ENCODE measurements around the gene PRKG1. TPM values are rescaled to one million over a fixed set of nuclear protein-coding genes. Genes with fewer than 3 reads are reported as not detected.

Gene PRKG1
- total RNA-seq, 4 donors from 2014 or later: 24.0 to 89.1 (median 45.7) TPM

DNA sequence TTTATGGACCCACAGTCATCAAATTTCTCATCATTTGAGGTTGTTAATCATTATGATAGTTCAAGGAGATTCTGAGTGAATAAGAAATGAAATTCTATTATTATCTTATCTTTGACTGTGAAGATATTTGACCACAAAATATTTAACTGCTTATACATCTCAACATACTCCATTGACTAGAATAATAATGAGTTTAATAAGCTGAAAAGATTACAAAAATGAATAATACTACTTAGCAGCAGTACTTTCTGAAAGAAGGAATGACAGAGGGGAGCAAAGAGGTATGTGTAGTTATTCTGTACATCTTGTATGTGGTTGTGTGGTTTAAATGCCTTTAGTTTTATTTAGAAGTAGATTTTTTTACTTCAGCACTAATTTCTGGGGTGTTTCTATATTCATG, 214.2 kb downstream of the PRKG1 start:
- TF ChIP-seq, protein P1, sequence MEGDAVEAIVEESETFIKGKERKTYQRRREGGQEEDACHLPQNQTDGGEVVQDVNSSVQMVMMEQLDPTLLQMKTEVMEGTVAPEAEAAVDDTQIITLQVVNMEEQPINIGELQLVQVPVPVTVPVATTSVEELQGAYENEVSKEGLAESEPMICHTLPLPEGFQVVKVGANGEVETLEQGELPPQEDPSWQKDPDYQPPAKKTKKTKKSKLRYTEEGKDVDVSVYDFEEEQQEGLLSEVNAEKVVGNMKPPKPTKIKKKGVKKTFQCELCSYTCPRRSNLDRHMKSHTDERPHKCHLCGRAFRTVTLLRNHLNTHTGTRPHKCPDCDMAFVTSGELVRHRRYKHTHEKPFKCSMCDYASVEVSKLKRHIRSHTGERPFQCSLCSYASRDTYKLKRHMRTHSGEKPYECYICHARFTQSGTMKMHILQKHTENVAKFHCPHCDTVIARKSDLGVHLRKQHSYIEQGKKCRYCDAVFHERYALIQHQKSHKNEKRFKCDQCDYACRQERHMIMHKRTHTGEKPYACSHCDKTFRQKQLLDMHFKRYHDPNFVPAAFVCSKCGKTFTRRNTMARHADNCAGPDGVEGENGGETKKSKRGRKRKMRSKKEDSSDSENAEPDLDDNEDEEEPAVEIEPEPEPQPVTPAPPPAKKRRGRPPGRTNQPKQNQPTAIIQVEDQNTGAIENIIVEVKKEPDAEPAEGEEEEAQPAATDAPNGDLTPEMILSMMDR (IDR thresholded peaks at IDR 0.05): no peak
- TF ChIP-seq POLR2A (IDR thresholded peaks at IDR 0.05): no peak
- DNase-seq: no peak
- Histone ChIP-seq H3K4me3 (no peak overlapping the region), H3K27me3 (no peaks in the 10 kb centered on the region), H3K9me3 (no peaks in the 10 kb centered on the region), H3K27ac (no peak overlapping the region), H3K36me3 (no peaks in the 10 kb centered on the region), H3K4me1 (no peaks in the 10 kb centered on the region)

DNA sequence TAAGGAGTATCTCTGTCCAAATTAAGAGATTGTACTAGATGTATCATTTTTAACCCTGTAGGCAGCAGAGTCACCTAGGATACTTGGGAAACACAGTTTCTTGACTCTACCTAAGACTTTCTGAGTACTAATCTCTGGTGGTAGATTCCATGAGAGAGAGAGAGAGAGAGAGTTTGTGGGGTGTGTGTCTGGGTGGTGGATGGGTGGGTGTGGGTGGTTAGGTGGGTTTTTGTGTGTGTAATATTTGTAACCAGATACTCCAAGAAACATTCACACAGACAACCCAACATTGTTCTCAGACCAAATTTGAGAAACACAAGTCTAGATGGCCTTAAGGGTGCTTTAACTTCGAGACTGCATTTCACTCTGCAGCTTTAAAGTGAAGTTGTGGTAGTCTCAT, 215.2 kb downstream of the PRKG1 start:
- DNase-seq: no peak
- H3K9me3 ChIP-seq: no peaks in the 10 kb centered on the region
- TF ChIP-seq, protein P1 (IDR thresholded peaks at IDR 0.05): no peak
- no peak for TF ChIP-seq POLR2A (IDR thresholded peaks at IDR 0.05)

DNA sequence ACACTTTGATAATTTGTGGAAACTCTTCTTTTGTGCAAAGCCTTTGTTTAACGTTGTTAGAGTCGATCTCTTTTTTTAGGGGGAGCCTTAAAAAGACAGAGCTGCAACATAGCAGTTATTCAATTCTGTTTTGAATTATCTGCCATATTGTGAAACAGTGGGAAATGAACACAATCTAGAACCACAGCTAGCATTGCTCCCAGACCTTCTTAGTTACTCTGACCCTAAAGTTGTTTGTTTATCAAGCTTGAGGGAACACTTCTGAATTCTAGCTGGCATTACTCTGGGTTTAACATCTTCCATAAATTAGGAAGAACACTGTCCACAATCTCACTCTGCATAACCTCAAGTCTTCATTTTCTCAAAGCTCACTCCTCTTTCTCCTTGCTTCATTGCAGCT, 217.7 kb downstream of the PRKG1 start:
- Histone ChIP-seq H3K4me3 (no peak overlapping the region), H3K4me1 (no peaks in the 10 kb centered on the region), H3K9me3 (no peaks in the 10 kb centered on the region), H3K36me3 (no peaks in the 10 kb centered on the region), H3K27me3 (no peaks in the 10 kb centered on the region), H3K27ac (no peak overlapping the region)
- no peak for DNase-seq
- no peak for TF ChIP-seq POLR2A (IDR thresholded peaks at IDR 0.05)
- TF ChIP-seq, protein P1 (IDR thresholded peaks at IDR 0.05): no peak

More for the DNA sequence above, 215.2 kb downstream of the PRKG1 start:
- Histone ChIP-seq H3K36me3 (no peaks in the 10 kb centered on the region), H3K4me3 (no peak overlapping the region), H3K27me3 (no peaks in the 10 kb centered on the region), H3K27ac (no peak overlapping the region), H3K4me1 (no peaks in the 10 kb centered on the region)

DNA sequence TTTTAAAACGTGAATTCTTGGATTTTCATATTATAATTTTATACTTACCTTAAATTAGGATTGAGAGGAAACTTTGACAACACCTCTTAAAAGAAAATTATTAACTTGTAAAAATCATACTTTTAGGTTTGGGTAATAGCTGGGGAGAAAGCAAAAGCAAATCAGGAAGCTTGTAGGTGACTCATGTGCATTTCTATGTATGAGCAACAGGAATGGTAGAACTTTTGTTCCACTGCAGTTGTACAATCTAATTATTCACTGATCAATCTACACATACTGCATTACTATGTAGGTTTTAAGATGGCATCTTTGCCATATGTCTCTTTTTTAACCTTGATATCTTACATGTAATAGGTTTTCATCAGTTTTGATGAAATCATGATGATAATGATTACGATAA, 223.2 kb downstream of the PRKG1 start:
- peaks cover 0 to 4% (median 0%) of the 10 kb centered on the region in 4 donors for H3K4me1 ChIP-seq
- no peak overlapping the region for H3K27ac ChIP-seq
- no peaks in the 10 kb centered on the region for H3K36me3 ChIP-seq
- DNase-seq: no peak
- no peaks in the 10 kb centered on the region for H3K27me3 ChIP-seq
- TF ChIP-seq POLR2A (IDR thresholded peaks at IDR 0.05): no peak
- TF ChIP-seq, protein P1 (IDR thresholded peaks at IDR 0.05): no peak
- no peaks in the 10 kb centered on the region for H3K9me3 ChIP-seq
- H3K4me3 ChIP-seq: no peak overlapping the region

DNA sequence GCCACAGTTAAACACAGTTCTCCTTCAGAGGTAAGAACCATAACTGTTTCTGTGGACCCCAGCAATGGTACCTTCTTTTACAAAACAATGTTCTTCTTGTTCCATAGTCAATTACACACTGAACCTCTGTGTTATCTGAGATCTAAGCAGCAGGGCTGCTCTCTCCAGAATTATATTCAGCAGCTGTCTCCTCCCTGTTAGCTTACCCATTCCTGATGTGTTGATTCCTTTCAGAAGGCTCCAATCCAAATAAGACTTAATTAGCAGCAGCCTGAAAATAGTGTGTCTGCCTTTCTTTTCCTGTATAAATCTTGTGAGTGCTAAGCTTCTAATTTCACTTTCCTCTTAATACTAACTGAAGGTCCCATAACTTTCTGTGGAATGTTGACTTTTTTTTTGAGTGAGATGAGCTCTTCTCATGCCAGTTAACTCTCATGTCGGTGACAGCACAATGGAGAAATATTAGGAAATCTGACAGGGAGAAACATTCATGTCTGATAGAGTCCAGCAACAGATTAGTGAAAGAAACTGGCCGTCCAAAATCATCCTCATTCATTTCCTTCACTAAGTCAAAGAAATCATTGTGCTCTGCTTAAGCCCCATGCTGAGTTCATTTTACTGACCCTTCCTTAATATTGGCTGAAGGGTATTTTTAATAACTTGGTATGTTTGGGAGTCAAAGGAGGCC, 226.5 kb downstream of the PRKG1 start:
- Histone ChIP-seq H3K27me3 (no peaks in the 10 kb centered on the region), H3K4me3 (no peak overlapping the region), H3K36me3 (no peaks in the 10 kb centered on the region), H3K4me1 (peaks cover 0 to 4% (median 0%) of the 10 kb centered on the region in 4 donors), H3K27ac (peak overlapping the region in 1 of 4 donors; percentile 10), H3K9me3 (no peaks in the 10 kb centered on the region)
- DNase-seq: no peak
- TF ChIP-seq, protein P1 (IDR thresholded peaks at IDR 0.05): no peak
- no peak for TF ChIP-seq POLR2A (IDR thresholded peaks at IDR 0.05)

All from Peyer's patch (tissue), 4 donors.